ENCODE measurements around the gene ABCB8. TPM values are rescaled to one million over a fixed set of nuclear protein-coding genes. Genes with fewer than 3 reads are reported as not detected.

The ABCB8 gene
- total and polyA plus RNA-seq, 9 of the 15 experiments (the other 6 are each of a cell fraction or from before 2014, with no cell fraction given): 7.6 to 106 (median 36.3) TPM

DNA sequence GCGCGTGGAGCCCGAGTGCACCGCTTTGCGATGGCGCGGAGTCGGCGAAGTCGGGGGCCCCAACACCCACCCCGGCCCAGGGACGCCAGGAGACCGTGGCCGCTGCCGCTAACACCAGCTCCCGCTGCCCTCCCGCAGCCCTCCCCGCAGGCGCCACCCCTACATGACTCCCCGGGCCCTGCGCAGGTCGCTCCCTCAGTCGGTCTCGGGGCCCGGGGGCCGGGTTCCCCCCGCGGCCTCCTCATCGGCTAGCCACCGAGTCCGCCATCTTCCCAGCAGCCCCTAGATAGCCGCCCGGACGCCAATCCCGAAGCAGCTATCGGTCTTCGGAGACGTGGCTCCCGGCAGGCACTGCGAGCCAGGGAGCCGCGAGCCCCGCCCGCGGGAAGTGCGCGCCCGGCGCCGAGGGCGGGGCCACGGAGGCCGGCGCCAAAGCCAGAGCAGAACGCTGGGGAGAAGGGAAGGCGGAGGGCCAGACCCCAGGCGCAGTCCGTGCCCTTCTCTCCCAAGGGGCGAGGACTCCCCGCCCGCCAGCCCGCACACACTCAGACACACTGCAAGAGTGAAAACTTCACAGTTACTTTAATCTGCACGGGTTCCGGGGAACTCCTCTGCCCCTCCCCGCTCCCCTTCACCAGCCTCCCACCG, 52.4 kb downstream of the ABCB8 start, which contains the start of gene FASTK (continued):
- TF ChIP-seq, protein P1, sequence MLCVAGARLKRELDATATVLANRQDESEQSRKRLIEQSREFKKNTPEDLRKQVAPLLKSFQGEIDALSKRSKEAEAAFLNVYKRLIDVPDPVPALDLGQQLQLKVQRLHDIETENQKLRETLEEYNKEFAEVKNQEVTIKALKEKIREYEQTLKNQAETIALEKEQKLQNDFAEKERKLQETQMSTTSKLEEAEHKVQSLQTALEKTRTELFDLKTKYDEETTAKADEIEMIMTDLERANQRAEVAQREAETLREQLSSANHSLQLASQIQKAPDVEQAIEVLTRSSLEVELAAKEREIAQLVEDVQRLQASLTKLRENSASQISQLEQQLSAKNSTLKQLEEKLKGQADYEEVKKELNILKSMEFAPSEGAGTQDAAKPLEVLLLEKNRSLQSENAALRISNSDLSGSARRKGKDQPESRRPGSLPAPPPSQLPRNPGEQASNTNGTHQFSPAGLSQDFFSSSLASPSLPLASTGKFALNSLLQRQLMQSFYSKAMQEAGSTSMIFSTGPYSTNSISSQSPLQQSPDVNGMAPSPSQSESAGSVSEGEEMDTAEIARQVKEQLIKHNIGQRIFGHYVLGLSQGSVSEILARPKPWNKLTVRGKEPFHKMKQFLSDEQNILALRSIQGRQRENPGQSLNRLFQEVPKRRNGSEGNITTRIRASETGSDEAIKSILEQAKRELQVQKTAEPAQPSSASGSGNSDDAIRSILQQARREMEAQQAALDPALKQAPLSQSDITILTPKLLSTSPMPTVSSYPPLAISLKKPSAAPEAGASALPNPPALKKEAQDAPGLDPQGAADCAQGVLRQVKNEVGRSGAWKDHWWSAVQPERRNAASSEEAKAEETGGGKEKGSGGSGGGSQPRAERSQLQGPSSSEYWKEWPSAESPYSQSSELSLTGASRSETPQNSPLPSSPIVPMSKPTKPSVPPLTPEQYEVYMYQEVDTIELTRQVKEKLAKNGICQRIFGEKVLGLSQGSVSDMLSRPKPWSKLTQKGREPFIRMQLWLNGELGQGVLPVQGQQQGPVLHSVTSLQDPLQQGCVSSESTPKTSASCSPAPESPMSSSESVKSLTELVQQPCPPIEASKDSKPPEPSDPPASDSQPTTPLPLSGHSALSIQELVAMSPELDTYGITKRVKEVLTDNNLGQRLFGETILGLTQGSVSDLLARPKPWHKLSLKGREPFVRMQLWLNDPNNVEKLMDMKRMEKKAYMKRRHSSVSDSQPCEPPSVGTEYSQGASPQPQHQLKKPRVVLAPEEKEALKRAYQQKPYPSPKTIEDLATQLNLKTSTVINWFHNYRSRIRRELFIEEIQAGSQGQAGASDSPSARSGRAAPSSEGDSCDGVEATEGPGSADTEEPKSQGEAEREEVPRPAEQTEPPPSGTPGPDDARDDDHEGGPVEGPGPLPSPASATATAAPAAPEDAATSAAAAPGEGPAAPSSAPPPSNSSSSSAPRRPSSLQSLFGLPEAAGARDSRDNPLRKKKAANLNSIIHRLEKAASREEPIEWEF (CRISPR knock-in tag; IDR thresholded peaks at IDR 0.05): no peak
- TF ChIP-seq BDP1 (IDR thresholded peaks at IDR 0.05; ENCODE audit: insufficient read depth, insufficient read length) (no peak), HEY1 (CRISPR knock-in tag; IDR thresholded peaks at IDR 0.05; ENCODE audit: borderline replicate concordance) (no peak), SMAD2 (IDR thresholded peaks at IDR 0.05; ENCODE audit: low read depth, low read length) (no peak), BRD9 (IDR thresholded peaks at IDR 0.05; ENCODE audit: low read depth, partially characterized antibody) (no peak), ZBTB1 (CRISPR knock-in tag; IDR thresholded peaks at IDR 0.05; ENCODE audit: borderline replicate concordance, low read depth) (no peak; the same call in 1 of the 2 replicates), STAT5A (IDR thresholded peaks at IDR 0.05; ENCODE audit: borderline replicate concordance, low read length) (no peak), RBFOX2 (IDR thresholded peaks at IDR 0.05; ENCODE audit: low read depth, low read length) (peak; percentile 97), XRCC4 (IDR thresholded peaks at IDR 0.05; ENCODE audit: extremely low read depth, insufficient read depth, insufficient read length) (no peak), ZNF76 (CRISPR knock-in tag; IDR thresholded peaks at IDR 0.05; ENCODE audit: borderline replicate concordance) (peak; percentile 82; the same call in 1 of the 2 replicates), MECOM (CRISPR knock-in tag; IDR thresholded peaks at IDR 0.05) (no peak), HIVEP1 (CRISPR knock-in tag; IDR thresholded peaks at IDR 0.05) (0 out of 2 replicates have a peak, but pooled peaks have one; percentile 28), JUN (IDR thresholded peaks at IDR 0.05; ENCODE audit: borderline replicate concordance, low read depth, low read length) (peak; percentile 39; the same call in 1 of the 2 replicates), JUN (CRISPR knock-in tag; IDR thresholded peaks at IDR 0.05; ENCODE audit: borderline replicate concordance) (0 out of 2 replicates have a peak, but pooled peaks have one; percentile 30), TCF7 (IDR thresholded peaks at IDR 0.05; ENCODE audit: borderline replicate concordance) (no peak), TEAD2 (tag; IDR thresholded peaks at IDR 0.05) (no peak), ZC3H4 (CRISPR knock-in tag; IDR thresholded peaks at IDR 0.05; ENCODE audit: borderline replicate concordance) (0 out of 2 replicates have a peak, but pooled peaks have one; percentile 21), TBP (optimal IDR thresholded peaks at IDR 0.05; ENCODE audit: low read depth, low read length) (peak; percentile 90), CAMTA2 (CRISPR knock-in tag; conservative IDR thresholded peaks at IDR 0.05) (no peak; the same call in 1 of the 2 replicates), CBX3 (IDR thresholded peaks at IDR 0.05; ENCODE audit: borderline replicate concordance in 1 of 2, low read length in 2 of 2) (peak in 1 of 2 experiments; percentile 28; a peak in 1 of 3 replicates), KDM2B (CRISPR knock-in tag; IDR thresholded peaks at IDR 0.05) (peak; percentile 22), BMI1 (IDR thresholded peaks at IDR 0.05; ENCODE audit: low read length) (0 out of 2 replicates have a peak, but pooled peaks have one; percentile 19)
- TF ChIP-seq, protein P2, sequence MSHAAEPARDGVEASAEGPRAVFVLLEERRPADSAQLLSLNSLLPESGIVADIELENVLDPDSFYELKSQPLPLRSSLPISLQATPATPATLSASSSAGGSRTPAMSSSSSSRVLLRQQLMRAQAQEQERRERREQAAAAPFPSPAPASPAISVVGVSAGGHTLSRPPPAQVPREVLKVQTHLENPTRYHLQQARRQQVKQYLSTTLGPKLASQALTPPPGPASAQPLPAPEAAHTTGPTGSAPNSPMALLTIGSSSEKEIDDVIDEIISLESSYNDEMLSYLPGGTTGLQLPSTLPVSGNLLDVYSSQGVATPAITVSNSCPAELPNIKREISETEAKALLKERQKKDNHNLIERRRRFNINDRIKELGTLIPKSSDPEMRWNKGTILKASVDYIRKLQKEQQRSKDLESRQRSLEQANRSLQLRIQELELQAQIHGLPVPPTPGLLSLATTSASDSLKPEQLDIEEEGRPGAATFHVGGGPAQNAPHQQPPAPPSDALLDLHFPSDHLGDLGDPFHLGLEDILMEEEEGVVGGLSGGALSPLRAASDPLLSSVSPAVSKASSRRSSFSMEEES (CRISPR knock-in tag; IDR thresholded peaks at IDR 0.05): no peak

Measured in K562 (cell line).